Measurements from ENCODE around the gene ROPN1. TPM values are rescaled to one million over a fixed set of nuclear protein-coding genes. Genes with fewer than 3 reads are reported as not detected.

ROPN1 gene
- total RNA-seq, 2 donors from 2014 or later: not detected

DNA sequence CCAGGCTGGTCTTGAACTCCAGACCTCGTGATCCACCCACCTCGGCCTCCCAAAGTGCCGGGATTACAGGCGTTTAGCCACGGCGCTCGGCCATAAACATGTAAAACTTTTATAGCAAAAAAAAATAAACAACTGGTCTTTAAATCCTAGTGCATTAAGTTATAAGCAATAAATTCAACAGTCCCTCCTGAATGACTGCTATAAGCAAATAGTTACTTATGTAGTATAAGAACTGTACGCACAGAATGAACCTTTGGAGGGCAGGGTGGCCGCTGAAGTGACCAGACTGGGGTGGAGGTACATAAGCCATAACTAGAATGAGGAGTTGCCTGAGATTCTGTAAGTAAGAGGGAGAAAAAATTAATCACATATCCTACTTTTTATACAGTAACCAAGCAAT lies 43.5 kb downstream of the ROPN1 start:
- Mint-ChIP-seq H3K9me3 (no peaks in the 10 kb centered on the region), H3K4me3 (no peak overlapping the region), H3K27ac (no peak overlapping the region), H3K27me3 (ENCODE audit: insufficient read depth) (no peaks in the 10 kb centered on the region), H3K36me3 (ENCODE audit: low read depth) (peaks cover 61% of the 10 kb centered on the region), H3K4me1 (no peaks in the 10 kb centered on the region)
- WGBS, 2 experiments (ENCODE audit: insufficient coverage in 1 of 2, insufficient read length in 1 of 2): 86 to 93% methylated on average over 4 to 9 of the region's 9 CpGs
- Histone ChIP-seq H3K27ac (ENCODE audit: low read depth, low read length) (no peak overlapping the region), H3K4me3 (ENCODE audit: low read length) (no peak overlapping the region), H3K27me3 (ENCODE audit: control insufficient read depth, insufficient read depth, low read length, poor library complexity, severe bottlenecking) (no peaks in the 10 kb centered on the region), H3K4me1 (ENCODE audit: control insufficient read depth, insufficient read depth, low read length) (no peaks in the 10 kb centered on the region), H3K9me3 (ENCODE audit: control insufficient read depth, low read length) (no peaks in the 10 kb centered on the region), H3K9ac (ENCODE audit: extremely low read depth, low read length, poor library complexity, severe bottlenecking) (no peak overlapping the region), H3K36me3 (ENCODE audit: control insufficient read depth, insufficient read depth, low read length) (peaks cover 95% of the 10 kb centered on the region)
- DNase-seq: no peak
- TF ChIP-seq, protein P1, sequence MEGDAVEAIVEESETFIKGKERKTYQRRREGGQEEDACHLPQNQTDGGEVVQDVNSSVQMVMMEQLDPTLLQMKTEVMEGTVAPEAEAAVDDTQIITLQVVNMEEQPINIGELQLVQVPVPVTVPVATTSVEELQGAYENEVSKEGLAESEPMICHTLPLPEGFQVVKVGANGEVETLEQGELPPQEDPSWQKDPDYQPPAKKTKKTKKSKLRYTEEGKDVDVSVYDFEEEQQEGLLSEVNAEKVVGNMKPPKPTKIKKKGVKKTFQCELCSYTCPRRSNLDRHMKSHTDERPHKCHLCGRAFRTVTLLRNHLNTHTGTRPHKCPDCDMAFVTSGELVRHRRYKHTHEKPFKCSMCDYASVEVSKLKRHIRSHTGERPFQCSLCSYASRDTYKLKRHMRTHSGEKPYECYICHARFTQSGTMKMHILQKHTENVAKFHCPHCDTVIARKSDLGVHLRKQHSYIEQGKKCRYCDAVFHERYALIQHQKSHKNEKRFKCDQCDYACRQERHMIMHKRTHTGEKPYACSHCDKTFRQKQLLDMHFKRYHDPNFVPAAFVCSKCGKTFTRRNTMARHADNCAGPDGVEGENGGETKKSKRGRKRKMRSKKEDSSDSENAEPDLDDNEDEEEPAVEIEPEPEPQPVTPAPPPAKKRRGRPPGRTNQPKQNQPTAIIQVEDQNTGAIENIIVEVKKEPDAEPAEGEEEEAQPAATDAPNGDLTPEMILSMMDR (conservative IDR thresholded peaks at IDR 0.05): no peak

GRCh38 chr3:123947482-123947881 lies 44.4 kb downstream of the ROPN1 start:
- Mint-ChIP-seq H3K36me3 (ENCODE audit: low read depth) (peaks cover 58% of the 10 kb centered on the region), H3K27me3 (ENCODE audit: insufficient read depth) (no peaks in the 10 kb centered on the region), H3K4me3 (no peak overlapping the region), H3K27ac (no peak overlapping the region), H3K9me3 (no peaks in the 10 kb centered on the region), H3K4me1 (no peaks in the 10 kb centered on the region)
- Histone ChIP-seq H3K4me3 (ENCODE audit: low read length) (no peak overlapping the region), H3K27ac (ENCODE audit: low read depth, low read length) (no peak overlapping the region), H3K27me3 (ENCODE audit: control insufficient read depth, insufficient read depth, low read length, poor library complexity, severe bottlenecking) (no peaks in the 10 kb centered on the region), H3K9ac (ENCODE audit: extremely low read depth, low read length, poor library complexity, severe bottlenecking) (no peak overlapping the region), H3K9me3 (ENCODE audit: control insufficient read depth, low read length) (no peaks in the 10 kb centered on the region), H3K4me1 (ENCODE audit: control insufficient read depth, insufficient read depth, low read length) (no peaks in the 10 kb centered on the region), H3K36me3 (ENCODE audit: control insufficient read depth, insufficient read depth, low read length) (peaks cover 94% of the 10 kb centered on the region)
- TF ChIP-seq, protein P1 (conservative IDR thresholded peaks at IDR 0.05): no peak
- DNase-seq: no peak

- Histone ChIP-seq H3K27me3 (ENCODE audit: control insufficient read depth, insufficient read depth, low read length, poor library complexity, severe bottlenecking) (no peaks in the 10 kb centered on the region), H3K4me3 (ENCODE audit: low read length) (no peak overlapping the region), H3K27ac (ENCODE audit: low read depth, low read length) (no peak overlapping the region), H3K36me3 (ENCODE audit: control insufficient read depth, insufficient read depth, low read length) (peaks cover 82% of the 10 kb centered on the region), H3K4me1 (ENCODE audit: control insufficient read depth, insufficient read depth, low read length) (peaks cover 2% of the 10 kb centered on the region), H3K9me3 (ENCODE audit: control insufficient read depth, low read length) (no peaks in the 10 kb centered on the region), H3K9ac (ENCODE audit: extremely low read depth, low read length, poor library complexity, severe bottlenecking) (no peak overlapping the region)
- H3K4me3 Mint-ChIP-seq: no peak overlapping the region
- TF ChIP-seq, protein P1 (conservative IDR thresholded peaks at IDR 0.05): no peak
- H3K36me3 Mint-ChIP-seq (ENCODE audit: low read depth): peaks cover 37% of the 10 kb centered on the region
- DNase-seq: no peak
- H3K9me3 Mint-ChIP-seq: no peaks in the 10 kb centered on the region
- H3K27me3 Mint-ChIP-seq (ENCODE audit: insufficient read depth): no peaks in the 10 kb centered on the region
- no peak overlapping the region for H3K27ac Mint-ChIP-seq
- WGBS, 2 experiments (ENCODE audit: insufficient coverage in 1 of 2, insufficient read length in 1 of 2): 90% methylated on average over 1 of the region's 1 CpG; no CpG with 5 or more reads in 1 of the 2 experiments
- peaks cover 23% of the 10 kb centered on the region for H3K4me1 Mint-ChIP-seq
Measured at GRCh38 chr3:123941542-123941941, 50.4 kb downstream of the ROPN1 start.

Data from endodermal cell (in vitro differentiated cells).